Measurements from ENCODE around the gene SLC4A1AP.
A peak's percentile ranks its signal among the peaks of the same experiment; 100 is the strongest.
"Not testable (repeated sequence)": the region's sequence is repeated elsewhere in the genome, so short reads cannot be mapped to it uniquely, and the experiment has no call there.

SLC4A1AP gene

DNA sequence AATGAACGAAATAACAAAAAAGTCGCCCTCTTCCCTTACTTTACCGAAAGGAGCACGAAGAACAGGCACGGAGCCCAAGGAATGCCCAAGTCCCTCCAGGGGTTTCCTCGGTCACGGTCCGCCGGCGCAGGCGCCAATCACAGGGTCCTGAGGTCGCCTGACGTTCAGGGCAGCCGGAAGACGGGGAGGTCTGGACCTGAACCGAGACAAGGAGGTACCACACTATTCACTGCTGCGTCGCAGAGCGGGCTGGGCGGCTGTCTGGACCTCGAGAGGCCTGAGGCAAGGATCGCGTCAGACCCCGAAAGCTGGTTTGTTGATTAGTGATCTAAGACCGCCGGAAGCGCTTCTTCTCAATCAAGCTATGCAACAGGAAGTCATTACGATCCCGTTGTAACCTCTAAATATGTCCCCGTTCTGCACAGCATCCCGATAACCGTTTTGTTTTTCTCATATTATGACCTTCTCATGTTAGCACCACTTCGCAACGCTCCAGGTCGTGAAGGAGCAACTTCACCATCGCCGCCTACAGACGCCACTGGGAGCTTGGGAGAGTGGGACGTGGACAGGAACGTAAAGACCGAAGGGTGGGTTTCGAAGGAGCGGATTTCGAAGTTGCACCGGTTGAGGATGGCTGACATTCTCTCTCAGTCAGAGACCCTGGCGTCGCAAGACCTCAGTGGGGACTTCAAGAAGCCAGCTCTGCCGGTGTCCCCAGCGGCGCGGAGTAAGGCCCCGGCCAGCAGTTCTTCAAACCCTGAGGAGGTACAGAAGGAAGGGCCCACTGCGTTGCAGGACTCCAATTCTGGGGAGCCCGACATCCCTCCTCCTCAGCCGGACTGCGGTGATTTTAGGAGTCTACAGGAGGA lies at the start of gene SLC4A1AP, which contains the start of gene SUPT7L:
Gene SLC4A1AP (plus strand): TSS at position 605 of the 869 bp plus-strand sequence. CDS start 26 bp downstream, at position 631.
Gene SUPT7L (minus strand): TSS at position 330 of the 869 bp plus-strand sequence. CDS start 1,422 bp downstream, outside the sequence.
- DNase-seq: peak; percentile 78

- no peak for DNase-seq
Observed at GRCh38 chr2:27613985-27614384, 49.7 kb upstream of the SLC4A1AP start.

GRCh38 chr2:27615316-27615715 lies 48.4 kb upstream of the SLC4A1AP start:
- DNase-seq: no peak

- DNase-seq: no peak
Observed at GRCh38 chr2:27621524-27621923, 42.2 kb upstream of the SLC4A1AP start.

GRCh38 chr2:27622921-27623384 lies 40.7 kb upstream of the SLC4A1AP start:
- DNase-seq: no peak

DNA sequence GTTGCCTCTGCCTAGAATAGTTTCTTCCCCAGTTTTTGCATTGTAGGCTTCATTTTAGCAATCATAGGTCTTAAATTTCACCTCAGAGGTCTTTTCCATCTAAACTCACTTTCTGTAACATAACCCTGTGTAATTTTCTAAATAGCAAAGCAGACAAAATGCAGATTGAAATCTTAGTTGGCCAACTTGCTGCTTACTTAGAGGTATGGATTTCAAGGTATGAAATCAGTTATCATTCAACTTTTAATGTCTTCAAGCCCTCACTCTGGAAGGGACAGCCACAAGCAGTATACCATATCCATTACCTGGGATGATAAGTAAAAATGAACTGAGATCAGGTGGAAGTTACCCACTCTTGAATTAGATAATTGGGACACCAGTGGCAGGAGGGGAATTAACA lies 38.7 kb upstream of the SLC4A1AP start:
- DNase-seq: no peak

GRCh38 chr2:27626323-27626722 lies 37.4 kb upstream of the SLC4A1AP start:
- DNase-seq: not testable (repeated sequence)

DNA sequence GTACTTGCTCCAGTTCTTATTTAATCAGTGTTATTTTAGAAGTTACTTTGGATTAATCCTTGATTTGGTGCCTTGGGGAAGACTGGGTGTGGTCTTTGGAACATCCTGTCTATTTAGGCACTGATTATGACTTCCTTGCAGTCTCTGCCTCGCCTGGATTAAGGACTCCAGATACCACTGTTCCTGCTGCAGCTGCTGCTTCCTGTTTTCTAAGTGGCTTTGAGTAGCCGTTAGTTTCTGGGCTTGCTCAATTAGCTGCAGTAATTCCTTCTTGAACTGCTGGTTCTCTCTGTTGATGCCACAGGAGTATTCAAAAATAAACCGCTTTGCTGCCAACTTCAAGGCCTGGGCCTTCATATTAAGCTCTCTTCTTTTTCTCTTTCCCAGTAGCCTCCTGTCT lies 36.8 kb upstream of the SLC4A1AP start:
- DNase-seq: not testable (repeated sequence)

GRCh38 chr2:27627963-27628766 lies 35.5 kb upstream of the SLC4A1AP start:
- DNase-seq: no peak

- DNase-seq: peak; percentile 97
Observed at GRCh38 chr2:27628767-27629709, 34.7 kb upstream of the SLC4A1AP start, which contains the start of the genes CCDC121 and GPN1. TSS of gene CCDC121 (minus strand) at chr2:27629012. CDS start at chr2:27627799, 1,213 bp downstream. TSS of gene GPN1 (plus strand) at chr2:27629050. CDS start at chr2:27629059, 9 bp downstream.

- not testable (repeated sequence) for DNase-seq
Observed at GRCh38 chr2:27630257-27630656, 33.4 kb upstream of the SLC4A1AP start.

- no peak for DNase-seq
Observed at GRCh38 chr2:27634291-27634690, 29.4 kb upstream of the SLC4A1AP start.

GRCh38 chr2:27636766-27637165 lies 26.9 kb upstream of the SLC4A1AP start:
- peak; percentile 27 for DNase-seq

DNA sequence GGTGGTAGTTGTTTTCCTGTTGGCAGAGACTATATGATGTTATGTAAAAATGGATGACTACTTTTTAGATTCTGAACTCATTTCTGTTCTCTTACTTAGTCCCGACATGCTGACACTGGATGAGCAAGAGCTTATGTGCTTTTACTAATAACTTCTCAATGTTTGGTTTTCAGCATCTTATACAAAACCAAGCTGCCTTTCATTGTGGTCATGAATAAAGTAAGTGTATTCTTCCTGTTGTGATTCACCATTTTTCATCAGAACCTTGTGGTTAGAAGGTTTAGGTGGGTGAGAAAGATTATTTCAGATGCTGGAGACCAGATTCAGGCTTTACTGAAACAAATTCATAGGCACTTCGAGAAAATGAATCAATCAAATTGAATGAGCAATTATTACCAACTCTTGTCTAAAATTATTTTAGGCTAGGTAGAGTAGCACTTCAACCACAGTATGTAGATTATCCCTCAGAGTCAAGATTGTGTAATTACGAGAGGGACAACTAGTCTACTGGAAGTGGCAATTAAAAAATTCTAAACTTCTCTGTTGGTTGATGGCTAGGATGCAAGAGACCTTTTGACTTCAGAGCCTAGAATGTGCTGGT lies 25.6 kb upstream of the SLC4A1AP start:
- no peak for DNase-seq

DNA sequence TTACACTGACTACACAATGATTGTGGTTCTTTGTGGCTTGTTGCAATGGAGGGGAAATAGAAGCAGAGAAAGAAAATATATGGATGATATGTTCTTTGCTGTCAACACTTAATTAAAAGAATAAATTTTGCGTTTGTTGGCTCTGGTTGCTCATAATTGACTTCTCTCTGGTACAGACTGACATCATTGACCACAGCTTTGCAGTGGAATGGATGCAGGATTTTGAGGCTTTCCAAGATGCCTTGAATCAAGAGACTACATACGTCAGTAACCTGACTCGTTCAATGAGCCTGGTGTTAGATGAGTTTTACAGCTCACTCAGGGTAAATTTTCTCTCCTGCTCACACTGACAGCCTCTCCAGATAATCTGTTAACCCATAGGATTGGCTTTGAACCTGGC lies 25.0 kb upstream of the SLC4A1AP start:
- peak; percentile 39 for DNase-seq

DNA sequence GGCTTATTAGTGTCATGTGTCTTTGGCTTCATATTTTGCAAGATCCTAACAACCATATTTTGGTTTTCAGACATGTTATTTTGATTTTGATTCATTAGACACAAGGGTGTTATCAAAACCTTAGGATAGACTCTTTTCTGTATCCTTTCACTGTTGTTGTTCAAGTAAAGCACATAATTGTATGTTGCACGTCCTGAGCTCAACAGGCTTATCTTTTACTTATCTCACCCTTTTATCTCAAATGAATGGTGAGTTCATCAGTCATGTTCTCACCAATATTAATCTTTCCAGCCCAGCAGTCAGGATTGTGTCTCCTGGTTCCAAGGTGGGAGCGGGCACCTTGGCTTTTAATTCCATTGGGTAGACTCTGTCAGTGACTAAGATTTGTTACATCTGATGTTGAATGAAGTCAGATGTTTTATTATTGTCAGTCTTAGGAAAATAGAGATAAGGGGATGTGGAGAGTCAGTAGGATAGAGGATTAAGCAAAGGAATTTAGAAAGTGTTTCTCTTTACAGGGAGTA lies 22.9 kb upstream of the SLC4A1AP start:
- no peak for DNase-seq

- DNase-seq: no peak
Observed at GRCh38 chr2:27645197-27645596, 18.5 kb upstream of the SLC4A1AP start.

DNA sequence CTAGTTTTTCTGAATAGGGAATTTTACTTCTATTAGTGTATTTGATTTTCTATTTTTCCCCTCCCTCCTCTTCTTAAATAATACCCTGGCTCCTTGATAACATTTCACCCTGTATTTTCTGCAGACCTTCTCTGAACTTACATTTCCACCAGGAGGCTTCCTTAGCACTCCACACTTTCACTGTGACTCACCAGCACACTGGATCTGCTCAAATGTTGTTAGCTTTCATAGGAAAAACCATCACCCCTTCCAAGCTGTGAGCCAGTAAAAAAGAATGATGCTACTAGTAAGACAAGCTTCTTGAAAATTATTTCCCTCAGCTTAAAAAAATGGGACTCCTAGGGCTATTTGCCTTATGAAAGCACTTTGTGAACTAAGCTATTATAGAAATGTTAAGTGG lies 16.4 kb upstream of the SLC4A1AP start:
- DNase-seq: no peak

- DNase-seq: no peak
Observed at GRCh38 chr2:27647737-27648136, 16.0 kb upstream of the SLC4A1AP start.

DNA sequence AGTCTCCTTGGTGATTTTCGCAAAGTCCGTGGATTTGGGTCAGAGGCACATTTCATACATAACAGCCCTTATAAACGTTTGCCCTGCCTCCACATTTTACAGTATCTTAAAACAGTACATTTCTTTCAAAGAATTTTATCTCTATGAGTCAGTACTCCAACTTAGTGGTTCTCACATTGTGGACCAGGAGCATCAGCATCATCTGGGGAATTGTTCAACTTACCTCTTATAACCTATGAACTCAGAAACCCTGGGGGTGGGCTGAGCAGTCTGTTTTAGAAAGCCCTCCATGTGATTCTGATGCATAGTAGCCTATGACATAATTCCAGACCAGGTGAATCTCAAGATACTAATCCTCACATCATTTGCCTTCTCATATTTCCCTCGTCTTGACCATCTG lies 12.6 kb upstream of the SLC4A1AP start:
- no peak for DNase-seq

GRCh38 chr2:27652341-27652740 lies 11.3 kb upstream of the SLC4A1AP start:
- DNase-seq: no peak
